ENCODE data around the gene JCAD.
"Not testable (repeated sequence)": the region's sequence is repeated elsewhere in the genome, so short reads cannot be mapped to it uniquely, and the experiment has no call there.

Gene JCAD

GRCh38 chr10:30059209-30060107, at the start of gene JCAD:
JCAD (minus strand) TSS chr10:30059586; CDS start chr10:30047812, 11,774 bp downstream.
- in situ Hi-C loops (cut with HindIII; ENCODE audit: low sequenced_read_pairs): no loop called here

- in situ Hi-C loops (cut with HindIII; ENCODE audit: low sequenced_read_pairs): no loop called here
These were observed 47.6 kb upstream of the JCAD start for GRCh38 chr10:30106987-30107386.

DNA sequence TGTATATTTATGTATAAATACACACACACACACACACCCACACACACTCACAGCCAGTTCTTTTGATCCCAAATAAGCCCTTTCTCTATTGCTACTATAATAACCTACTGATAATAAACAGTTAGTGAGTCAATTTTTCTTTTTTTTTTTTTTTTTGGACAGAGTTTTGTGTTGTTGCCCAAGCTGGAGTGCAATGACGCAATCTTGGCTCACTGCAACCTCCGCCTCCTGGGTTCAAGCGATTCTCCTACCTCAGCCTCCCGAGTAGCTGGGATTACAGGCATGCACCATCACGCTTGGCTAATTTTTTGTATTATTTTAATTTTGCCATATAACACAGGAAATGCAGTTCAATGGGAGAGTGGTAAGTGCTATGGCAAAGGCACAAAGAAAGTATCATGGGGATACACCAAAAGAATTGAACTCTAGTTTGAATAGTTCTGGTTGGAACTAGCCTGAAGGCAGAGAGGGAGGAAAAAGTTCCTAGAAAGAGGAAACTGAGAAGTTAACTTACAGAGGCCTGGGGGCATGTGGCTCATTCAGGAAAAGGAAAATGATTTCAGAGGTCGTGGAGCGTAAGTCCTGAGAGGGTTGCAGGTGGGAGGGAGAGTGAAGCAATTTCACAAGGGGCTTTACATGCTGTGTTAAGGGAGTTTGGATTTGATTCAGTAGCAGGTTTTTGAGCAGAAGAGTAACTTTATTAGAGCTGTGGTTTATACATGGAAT, 44.4 kb upstream of the JCAD start:
- in situ Hi-C loops (cut with HindIII; ENCODE audit: low sequenced_read_pairs): no loop called here

DNA sequence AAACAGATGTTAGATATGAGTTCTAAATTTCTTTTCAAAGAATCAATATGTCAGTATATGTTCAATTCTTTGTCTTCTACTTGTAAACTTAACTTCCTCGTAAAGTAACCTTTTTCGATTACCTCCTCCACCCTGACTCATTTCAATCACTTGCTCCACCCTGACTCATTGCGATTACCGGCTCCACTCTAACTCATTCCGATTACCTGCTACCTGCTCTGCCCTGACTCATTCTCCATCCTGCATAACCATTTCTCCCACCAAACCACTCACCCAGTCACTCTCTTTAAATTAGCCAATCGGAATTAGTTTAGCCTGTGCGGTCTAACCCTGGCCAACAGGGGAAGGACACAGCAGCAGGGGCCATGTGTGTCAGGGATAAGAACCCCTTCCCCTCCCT, 40.3 kb upstream of the JCAD start:
- in situ Hi-C loops (cut with HindIII; ENCODE audit: low sequenced_read_pairs): not testable (repeated sequence)

DNA sequence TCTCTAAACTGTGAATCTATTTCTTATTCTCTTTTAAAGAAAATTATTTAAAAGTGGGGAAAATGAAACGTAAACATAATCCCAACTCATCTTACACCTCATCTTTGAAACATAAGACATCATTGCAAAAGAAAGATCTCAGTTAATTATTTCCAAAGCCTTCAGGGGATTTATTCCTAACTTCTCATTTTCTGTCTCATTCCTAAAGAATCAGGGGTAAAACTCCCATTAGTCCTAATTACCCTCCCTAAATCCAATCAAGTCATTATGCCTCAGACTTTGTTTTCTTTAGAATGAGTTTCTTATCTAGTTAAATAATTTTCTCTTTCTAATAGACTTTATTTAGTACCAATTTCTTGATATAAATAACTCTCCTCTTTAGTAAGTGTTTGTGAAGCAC, 39.7 kb upstream of the JCAD start:
- in situ Hi-C loops (cut with HindIII; ENCODE audit: low sequenced_read_pairs): no loop called here

- in situ Hi-C loops (cut with HindIII; ENCODE audit: low sequenced_read_pairs): no loop called here
These were observed 39.2 kb upstream of the JCAD start for GRCh38 chr10:30098629-30099028.

DNA sequence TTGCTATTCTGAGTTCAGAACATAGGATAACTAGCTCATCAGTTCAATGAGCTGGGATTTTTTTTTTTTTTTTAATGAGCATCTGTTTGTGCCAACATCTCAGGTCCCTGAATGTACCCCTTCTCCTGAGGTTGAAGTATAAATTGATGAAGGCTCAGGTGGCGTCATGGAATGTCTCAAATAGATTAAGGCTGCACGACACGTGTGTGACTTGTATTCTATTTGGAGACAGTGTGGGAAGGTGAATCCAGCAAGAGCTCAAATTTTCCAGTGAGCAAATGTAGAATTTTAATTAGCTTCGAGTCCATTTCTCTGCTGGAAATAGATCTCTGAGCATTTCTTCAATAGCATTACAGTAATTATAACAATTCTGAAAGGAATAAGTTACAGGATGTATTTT, 37.2 kb upstream of the JCAD start:
- in situ Hi-C loops (cut with HindIII; ENCODE audit: low sequenced_read_pairs): no loop called here

DNA sequence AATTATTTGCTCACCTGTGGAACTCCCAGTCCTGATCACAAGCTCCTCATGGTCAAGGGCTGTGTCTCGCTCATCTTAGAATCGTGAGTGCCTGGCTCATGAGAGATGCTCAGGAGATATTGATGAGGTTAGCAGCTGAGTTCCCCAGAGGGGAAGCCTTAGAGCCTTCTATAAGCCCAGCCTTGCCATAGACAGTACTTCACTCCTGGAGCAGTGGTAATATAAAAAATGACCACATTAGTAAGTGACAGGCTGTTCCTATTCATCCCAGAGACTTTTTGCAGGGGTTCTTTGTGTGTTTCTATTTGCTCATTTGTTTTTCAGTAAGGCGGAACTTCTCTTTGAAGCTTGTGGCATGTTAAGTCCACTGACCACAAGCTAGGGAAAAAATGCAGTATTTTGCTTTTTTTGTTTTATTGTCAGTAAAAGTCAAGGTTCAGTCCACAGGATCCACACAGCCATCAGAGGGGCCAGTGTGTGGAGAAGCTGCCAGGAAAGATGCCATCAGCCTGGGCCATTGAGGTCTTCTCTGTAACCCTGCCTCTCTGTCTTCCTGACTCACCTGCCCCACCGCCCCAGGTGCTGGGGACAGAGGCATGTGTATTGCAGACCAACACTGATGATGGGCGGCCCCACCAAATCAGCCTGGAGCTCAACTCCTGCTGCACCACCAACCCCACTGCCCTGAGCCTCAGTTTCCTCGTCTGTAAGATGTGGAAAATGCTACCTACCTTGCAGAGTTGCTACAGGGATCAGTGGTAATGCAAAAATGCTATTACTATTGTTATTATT, 36.4 kb upstream of the JCAD start:
- in situ Hi-C loops (cut with HindIII; ENCODE audit: low sequenced_read_pairs): no loop called here

GRCh38 chr10:30094601-30095000, 35.2 kb upstream of the JCAD start:
- in situ Hi-C loops (cut with HindIII; ENCODE audit: low sequenced_read_pairs): no loop called here

DNA sequence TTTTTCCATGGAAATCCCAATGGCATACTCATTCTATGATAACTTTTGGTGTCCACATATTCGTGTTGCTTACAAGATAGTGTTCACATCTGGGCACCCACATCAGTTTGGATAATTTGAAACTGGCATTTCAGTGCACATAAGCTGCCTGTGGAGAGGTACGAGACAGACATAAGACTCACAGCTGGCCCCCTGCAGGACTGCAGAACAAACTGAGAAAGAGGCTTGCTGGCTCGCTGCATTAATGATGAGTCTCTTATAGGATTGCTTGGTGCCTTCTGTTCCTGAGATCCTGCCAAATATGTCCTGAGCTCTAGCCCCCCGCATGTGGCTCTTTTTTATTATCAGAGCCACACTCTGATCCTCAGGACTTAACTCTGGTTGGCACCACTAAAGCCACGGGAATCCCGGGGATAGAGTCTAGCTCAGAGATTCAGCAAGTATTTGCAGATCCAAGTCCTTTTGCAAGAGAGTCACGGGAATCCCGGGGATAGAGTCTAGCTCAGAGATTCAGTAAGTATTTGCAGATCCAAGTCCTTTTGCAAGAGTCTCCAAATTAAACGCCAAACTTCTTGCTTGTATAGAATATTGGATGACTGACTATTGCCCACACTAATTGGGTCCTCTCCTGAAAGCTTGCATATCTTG, 34.0 kb upstream of the JCAD start:
- in situ Hi-C loops (cut with HindIII; ENCODE audit: low sequenced_read_pairs): no loop called here

- in situ Hi-C loops (cut with HindIII; ENCODE audit: low sequenced_read_pairs): no loop called here
These were observed 32.9 kb upstream of the JCAD start for GRCh38 chr10:30092151-30092790.

- in situ Hi-C loops (cut with HindIII; ENCODE audit: low sequenced_read_pairs): no loop called here
These were observed 31.8 kb upstream of the JCAD start for GRCh38 chr10:30091136-30091535.

GRCh38 chr10:30088178-30088577, 28.8 kb upstream of the JCAD start:
- in situ Hi-C loops (cut with HindIII; ENCODE audit: low sequenced_read_pairs): no loop called here

GRCh38 chr10:30083934-30084333, 24.5 kb upstream of the JCAD start:
- in situ Hi-C loops (cut with HindIII; ENCODE audit: low sequenced_read_pairs): no loop called here

DNA sequence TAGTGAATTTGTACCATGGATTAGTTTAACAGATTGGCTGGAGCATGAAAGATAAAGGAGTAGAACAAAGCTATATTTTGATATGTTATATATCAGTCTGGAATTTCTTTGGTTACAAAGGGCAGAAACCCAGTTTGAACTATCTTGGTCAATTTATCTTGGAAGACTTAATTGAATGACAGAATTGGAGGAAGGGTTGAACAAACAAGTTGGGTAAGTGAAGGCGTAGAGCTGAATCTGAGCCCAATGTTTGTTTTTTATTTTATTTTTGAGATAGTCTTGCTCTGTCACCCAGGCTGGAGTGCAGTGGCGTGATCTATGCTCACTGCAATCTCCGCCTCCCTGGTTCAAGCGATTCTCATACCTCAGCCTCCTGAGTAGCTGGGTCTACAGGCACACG, 21.8 kb upstream of the JCAD start:
- in situ Hi-C loops (cut with HindIII; ENCODE audit: low sequenced_read_pairs): no loop called here

- in situ Hi-C loops (cut with HindIII; ENCODE audit: low sequenced_read_pairs): no loop called here
These were observed 20.8 kb upstream of the JCAD start for GRCh38 chr10:30080161-30080560.

- in situ Hi-C loops (cut with HindIII; ENCODE audit: low sequenced_read_pairs): no loop called here
These were observed 20.0 kb upstream of the JCAD start for GRCh38 chr10:30079408-30079807.

GRCh38 chr10:30075481-30075880, 16.1 kb upstream of the JCAD start:
- in situ Hi-C loops (cut with HindIII; ENCODE audit: low sequenced_read_pairs): no loop called here

- in situ Hi-C loops (cut with HindIII; ENCODE audit: low sequenced_read_pairs): no loop called here
These were observed 15.5 kb upstream of the JCAD start for GRCh38 chr10:30074933-30075332.

GRCh38 chr10:30074090-30074489, 14.7 kb upstream of the JCAD start:
- in situ Hi-C loops (cut with HindIII; ENCODE audit: low sequenced_read_pairs): no loop called here

DNA sequence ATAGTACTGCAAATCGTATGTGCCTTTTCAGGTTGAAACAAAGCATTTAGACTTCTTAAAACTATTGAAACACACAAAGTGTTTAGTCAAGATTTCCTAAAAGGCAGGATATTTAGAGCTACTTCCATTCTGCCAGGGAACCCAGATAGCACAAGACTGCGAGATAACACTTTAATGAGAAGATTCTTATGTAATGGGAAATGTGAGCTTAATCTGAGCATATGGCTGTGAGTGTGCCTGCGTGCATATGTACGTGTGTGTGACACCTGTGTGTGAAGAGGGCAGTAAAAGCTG, 14.3 kb upstream of the JCAD start:
- in situ Hi-C loops (cut with HindIII; ENCODE audit: low sequenced_read_pairs): no loop called here
